Activated CD4-positive, alpha-beta T cell treated with anti-CD3 and anti-CD28 coated beads for 24 hours (primary cell): ENCODE measurements around the gene PCGF5.
"Not testable (repeated sequence)": the region's sequence is repeated elsewhere in the genome, so short reads cannot be mapped to it uniquely, and the experiment has no call there.

Experiments
- DNase-seq, 2 donors: peaks; one replicate each; pipeline ENCODE4 v3.0.0-alpha.2; 2020; ENCODE audit warnings: low read depth in 2 of 2

Gene PCGF5

DNA sequence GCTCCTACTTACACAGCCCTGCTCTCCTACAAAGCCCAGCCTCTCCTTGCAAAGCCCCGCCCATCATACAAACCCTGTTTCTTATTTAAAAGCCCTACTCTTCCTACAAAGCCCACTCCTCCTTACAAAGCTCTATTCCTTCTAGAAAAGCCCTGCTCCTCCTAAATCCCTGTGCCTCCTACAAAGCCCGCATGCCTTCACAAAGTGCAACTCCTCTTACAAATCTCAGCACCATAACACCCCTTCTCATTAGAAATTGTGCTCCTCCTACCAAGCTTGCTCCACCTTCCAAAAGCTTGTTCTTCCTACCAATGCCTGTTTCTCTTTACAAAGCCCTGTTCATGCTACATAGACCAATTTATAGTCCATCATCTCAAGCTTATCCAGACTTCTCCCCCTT, 66.1 kb downstream of the PCGF5 start:
- DNase-seq: no peak

GRCh38 chr10:91287276-91287675, 66.8 kb downstream of the PCGF5 start:
- DNase-seq: no peak

DNA sequence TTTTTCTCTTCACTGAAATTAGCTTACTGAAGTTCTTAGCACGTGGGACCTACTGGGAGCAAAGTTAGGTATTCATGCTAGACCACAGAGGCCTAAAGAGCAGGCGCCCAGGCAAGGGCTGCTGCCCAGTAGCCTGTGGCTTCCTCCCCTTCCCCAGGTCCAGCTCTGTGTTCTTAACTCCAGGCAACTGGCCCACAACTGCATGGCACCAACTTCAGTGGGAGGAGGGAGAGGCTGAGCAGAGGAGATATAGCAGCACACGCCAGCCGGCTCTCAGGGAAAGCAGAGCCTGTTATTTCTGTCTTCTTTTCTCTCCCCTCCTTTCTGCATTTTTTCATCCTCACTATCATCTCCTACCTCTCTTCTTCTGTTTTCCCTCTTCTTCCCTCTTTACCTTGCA, 67.4 kb downstream of the PCGF5 start:
- no peak for DNase-seq

- no peak for DNase-seq
Measured at GRCh38 chr10:91289305-91289704, 68.8 kb downstream of the PCGF5 start.

DNA sequence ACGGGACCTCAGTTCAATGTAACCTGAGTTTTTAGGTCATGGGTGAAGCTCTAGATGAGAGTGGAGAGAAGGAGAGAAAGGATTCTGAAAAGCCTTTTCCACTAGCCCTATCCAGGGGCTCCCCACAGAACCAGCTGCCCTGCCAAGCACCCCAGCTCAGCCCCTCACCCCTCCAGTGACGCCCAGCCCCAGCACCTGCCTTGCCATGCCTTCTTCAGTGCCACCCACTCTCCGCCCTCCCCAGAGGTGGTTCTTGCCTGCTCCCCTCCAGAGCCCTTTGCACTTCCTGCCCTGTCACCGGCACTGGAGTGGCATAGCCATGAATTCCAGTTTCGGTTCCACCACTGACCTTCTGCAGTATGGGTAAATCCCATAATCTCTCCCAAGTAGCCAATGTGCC, 70.1 kb downstream of the PCGF5 start:
- DNase-seq: no peak

DNA sequence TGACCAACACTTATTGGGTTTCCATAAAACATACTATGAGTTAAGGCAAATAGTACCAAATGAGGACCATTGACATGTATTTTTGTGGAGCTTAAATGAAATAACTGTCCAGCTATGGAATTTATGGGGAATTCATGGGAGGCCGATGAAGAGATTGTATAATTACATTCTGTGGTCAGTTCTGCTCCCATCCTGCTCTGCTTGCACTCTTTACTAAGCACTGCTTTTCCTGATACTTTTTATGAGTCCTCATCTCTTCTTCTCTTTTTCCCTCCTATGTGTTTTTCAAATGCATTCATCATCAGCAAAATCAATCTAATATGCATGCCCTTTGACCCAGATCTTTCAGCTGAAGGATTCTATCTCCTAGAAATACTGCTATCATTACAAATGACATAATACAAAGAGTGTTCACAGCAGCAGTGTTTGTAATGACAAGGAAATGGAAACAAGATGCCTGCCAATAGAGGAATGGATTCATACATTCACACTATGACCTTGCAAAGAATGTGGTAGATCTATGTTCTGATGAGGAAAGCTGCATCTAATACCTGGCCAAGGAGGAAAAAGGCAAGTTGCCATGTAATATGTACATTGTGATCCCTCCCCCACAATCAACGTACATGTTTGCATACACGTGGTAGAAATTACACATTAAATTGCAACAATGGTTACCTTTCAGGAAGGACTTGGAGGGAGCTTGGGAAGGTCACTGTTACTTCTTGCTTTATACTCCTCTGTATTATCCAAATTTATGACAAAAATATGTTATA, 73.9 kb downstream of the PCGF5 start:
- no peak for DNase-seq

- no peak for DNase-seq
Measured at GRCh38 chr10:91295346-91295745, 74.9 kb downstream of the PCGF5 start.

GRCh38 chr10:91296471-91296870, 76.0 kb downstream of the PCGF5 start:
- no peak for DNase-seq

- DNase-seq: peak; percentile 71 to 73
Measured at GRCh38 chr10:91298224-91298871, 77.9 kb downstream of the PCGF5 start.

DNA sequence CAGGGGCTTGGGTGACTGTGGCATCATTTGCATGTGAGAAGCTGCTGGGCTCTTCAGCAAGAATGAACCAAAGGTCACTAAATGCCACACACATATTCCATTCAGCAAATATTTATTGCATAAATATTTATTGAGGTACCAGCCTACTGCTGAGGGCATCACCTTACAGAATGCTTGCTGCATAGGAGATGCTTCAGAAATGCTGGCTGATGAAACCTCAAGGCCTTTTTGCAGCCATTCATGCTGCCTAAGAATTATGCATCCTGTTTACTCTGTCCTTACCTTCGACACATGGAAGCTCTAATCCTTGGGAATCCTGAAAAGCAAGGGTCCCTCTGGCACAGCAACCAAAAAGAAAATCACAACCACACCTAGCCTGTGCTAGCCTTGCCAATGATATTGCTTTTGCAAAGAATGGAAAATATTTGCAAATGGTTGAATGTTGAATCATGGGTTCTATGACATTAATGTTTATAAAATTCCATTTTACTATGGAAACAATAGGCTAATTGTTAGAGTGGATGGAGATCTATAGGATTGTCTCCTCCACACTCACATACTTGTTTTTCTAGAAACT, 79.6 kb downstream of the PCGF5 start:
- DNase-seq: no peak

DNA sequence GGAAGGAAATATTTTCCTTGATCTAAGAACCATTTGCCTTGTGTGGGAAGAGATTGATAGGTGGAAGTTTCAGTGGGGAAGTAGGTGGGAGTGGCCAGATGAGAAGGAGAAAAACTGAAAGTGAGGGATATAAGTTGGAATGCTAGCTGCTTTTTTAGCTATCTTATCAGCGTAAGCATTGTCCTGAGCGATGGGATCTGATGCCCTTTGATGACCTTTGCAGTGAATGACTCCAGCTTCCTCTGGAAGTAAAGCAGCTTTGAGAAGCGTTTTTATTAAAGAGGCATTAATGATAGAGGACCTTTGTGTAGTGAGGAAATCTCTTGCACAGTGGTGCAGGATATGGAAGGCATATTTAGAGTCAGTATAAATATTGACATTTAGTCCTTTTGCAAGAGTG, 82.5 kb downstream of the PCGF5 start:
- not testable (repeated sequence) for DNase-seq

DNA sequence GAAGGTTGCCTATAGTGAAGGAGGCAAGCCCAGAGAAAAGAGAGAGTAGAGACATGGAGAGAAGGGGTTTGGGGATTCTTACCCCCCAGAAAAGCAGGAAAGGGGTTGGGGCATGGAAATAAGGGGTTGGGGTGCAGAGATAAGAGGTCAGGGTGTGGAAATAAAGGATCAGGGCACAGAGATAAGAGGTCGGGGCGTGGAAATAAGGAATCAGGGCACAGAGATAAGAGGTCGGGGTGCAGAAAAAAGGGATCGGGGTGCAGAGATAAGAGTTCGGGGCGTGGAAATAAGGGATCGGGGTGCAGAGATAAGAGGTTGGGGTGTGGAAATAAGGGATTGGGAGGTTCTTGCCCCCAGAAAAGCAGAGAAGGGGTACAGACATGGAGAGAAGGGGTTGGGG, 85.5 kb downstream of the PCGF5 start:
- DNase-seq: not testable (repeated sequence)

DNA sequence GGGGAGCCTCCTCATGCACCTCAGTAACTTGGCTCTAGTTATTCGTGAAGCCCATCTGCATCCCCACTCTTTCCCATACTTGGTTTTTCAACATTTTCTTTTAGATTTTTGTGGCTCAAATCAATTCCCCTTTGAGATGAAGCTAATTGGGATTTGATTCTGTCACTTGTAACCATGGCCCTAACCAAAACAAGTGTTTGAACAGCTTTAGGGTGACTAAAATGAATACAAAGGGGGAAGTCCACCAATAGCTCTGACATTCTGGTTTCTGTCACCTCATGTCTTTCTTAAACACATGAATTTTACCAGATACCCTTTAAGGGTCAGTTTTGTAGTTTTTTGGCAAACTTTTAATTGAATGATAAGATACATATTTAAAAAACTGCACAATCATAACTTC, 87.0 kb downstream of the PCGF5 start:
- DNase-seq: no peak

GRCh38 chr10:91309711-91310110, 89.2 kb downstream of the PCGF5 start:
- no peak for DNase-seq

DNA sequence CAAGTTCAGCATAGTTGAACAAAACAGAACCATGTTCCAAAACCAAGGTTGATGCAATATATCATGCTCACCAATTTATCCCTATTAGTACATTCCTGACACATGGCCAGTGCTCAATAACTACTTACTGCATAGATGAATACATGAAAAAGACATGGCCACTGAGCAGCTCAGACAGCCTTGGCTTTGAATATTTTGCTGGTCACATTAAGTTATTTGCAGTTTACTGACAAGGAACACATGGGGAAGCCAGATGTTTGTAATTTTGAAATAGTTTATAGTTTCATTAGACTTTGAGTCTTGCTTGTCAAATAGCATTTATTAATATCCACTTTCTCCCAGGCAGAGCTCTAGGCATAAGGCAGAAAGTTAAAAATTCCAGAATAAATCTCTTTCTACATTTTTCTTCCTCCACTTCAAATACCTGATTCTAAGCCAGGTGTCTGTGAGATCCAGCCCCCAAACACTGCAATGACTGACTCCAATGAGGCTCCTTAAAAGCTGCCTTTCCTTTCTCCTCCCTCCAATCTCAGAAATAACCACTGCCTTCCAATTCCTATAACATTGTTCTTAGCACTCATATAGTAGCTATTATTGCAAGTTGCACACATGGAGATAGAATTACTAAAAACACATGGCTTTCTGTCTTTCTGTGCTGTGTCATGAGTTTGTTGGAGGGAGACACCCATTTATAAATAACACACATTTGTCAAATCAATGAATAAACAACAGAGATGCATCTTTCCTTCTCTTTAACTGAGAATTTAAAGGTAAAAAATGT, 91.3 kb downstream of the PCGF5 start:
- no peak for DNase-seq

DNA sequence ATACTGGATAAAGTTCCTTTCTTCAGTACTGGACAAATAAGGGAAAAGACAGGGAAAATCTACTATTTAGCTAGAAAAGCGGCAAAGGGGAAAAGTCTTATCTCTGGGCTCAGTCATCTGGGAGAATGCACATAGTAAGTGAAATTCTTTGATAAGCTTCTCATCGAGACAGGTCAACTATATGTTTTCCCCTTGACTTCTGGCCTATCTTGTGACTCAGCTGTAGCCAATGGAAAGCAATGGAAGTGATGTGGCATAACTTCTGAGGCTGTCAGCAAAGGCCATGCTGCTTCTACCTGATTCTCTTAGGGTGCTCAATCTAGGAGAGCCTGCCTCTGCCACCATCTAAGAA, 91.9 kb downstream of the PCGF5 start:
- no peak for DNase-seq

DNA sequence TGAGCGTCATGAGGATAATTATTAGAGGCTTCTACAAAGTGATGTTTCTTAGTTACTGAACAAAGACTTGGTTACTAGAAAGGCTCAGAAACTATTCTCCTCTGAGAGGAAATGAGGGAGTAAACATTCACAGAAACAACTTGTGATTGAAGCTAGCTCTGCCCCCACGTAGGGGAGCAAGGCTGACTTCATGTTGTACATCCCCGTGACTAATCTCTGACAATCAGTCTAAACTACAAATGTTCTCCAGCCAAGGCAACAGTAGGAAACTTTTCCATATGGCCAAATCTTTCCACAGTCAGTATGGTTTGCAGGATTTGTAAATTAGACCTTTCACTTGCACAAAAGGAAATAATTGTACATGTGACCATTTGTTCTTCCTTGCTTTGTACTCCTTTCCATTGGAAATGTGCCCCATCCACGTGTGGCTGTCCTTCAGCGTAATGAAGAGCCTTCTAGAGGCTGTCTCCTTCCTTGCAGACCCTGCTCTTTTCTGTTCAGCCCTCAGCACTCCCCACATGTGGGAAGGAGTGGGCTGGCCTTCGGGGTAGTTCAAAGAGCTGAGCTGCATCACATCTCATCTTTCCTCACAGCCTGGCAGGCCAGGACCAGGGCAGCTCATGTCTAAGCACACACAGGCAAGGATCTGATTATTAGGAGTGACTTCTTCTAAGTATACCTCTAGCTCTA, 93.5 kb downstream of the PCGF5 start:
- no peak for DNase-seq

DNA sequence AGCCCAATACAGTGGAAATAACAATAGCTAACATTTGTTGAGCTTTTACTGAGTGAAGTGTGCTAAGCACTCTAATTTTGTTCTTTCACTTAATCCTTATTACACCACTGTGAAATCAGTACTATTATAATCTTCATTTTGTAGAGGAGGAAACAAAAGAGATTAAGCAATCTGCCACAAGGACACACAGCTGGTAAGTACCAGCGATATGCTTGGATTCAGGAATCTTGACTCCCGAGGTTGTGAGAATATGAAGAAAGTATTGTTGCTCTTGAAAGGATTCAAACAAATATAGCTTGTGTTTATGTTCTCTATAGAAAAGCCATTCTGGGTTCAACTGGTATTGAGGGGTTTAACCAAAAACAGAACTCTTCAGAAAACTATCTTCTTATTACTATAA, 96.0 kb downstream of the PCGF5 start:
- no peak for DNase-seq

DNA sequence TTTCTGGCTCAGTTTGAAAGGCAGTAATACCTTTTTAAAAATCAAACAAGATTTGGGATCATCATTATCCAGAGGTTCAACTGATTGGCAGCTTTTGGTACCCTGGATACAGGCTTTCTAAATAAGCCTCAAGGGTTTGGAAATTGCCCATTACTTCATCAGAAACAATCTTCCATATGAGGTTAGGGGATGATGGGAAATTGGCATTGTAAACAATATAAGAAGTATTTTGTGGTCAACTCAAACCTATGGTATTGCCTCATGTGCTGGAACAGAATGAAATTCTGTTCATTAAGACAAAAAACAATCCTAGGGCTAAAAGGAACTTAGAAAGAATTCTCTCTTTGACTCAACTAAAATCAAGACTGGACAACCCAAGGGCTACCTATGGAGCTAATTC, 97.1 kb downstream of the PCGF5 start:
- no peak for DNase-seq

DNA sequence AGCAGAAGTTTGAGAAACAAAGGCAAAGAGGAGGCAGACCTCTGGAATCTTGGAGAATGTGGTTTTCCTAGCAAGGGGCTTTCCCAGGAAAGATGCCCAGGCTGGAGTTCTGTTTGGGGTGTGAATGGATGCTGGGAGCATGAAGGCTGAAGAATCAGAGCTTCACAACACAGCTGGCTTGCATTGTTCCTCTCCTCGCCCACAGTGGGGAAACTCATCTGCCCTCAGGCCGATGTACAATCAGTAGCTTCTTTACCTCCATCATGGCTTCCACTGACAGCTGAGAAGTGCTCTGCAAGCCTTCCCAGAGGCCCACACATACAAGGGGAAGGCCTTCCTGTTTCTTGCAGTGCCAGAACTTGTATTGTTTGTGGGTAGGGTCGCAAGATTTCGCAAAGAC, 98.9 kb downstream of the PCGF5 start:
- DNase-seq: no peak

- DNase-seq: not testable (repeated sequence)
Measured at GRCh38 chr10:91323293-91323905, 102.9 kb downstream of the PCGF5 start.
